Measurements from ENCODE around the gene RPUSD3. TPM values are rescaled to one million over a fixed set of nuclear protein-coding genes. Genes with fewer than 3 reads are reported as not detected.
A peak's percentile ranks its signal among the peaks of the same experiment; 100 is the strongest.

The RPUSD3 gene
- polyA plus RNA-seq, 2 of the 4 experiments (the other 2 are of a cell fraction) = 38.9 to 44.5 TPM

DNA sequence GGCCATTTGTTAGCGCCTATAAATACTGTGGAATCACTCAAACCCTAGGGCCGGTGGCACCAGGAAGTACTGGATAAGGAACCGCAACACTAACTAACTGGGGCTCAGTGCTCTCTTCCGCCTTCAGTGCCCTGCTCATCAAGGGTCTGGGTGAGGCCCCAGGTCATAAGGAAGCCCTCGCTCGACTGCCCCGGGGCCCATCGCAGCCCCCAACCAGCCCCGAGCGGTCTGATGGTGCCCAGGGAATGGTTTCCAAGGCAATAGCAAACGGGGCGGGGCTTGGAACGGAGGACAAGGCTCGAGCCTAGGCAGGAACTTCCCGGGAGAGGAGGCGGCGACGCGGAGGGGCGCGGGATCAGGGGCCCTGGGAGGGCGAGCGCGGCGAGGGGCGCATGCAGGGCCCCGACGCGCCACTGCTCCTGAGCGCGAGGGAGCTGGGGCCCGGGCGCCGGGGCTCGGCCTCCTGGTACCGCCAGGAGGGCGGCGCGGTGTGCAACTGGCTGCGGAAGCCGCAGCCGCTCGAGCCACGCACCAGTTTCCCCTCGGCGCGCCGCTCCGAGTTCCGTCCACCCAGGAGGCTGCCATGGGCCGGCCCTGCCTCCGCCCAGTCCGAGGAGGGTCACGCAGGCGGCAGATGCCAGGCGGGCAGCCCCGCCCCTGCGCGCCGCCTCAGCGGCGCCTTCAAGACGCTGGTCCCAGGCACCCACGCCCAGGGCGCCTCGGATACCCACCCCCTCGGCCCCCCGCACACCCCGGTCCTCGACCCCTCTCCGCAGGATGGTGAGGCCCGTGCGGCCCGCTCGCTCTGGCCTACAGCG, 34.0 kb downstream of the RPUSD3 start, which contains the start of gene TTLL3:
Gene TTLL3 (plus strand): TSS at position 648 of the 818 bp plus-strand sequence. CDS start 400 bp downstream, outside the sequence.
- POLR2A ChIA-PET = interaction anchor here (1.4 to 3.2 kb wide), 2 partner anchors 12 to 17 kb away, joined by 3 to 17 read pairs; partner anchors contain the start of genes ARPC4 and TADA3
- CTCF ChIA-PET = interaction anchor here (1.0 to 2.3 kb wide), 5 partner anchors 9 to 94 kb away, joined by 3 to 9 read pairs (median 4); no protein-coding TSS in a partner anchor
- no peaks in the 10 kb centered on the region for H3K9me3 ChIP-seq
- 3% methylated on average over 23 of the region's 76 CpGs for WGBS (ENCODE audit: missing lambda C conversion rate)
- peaks cover 25% of the 10 kb centered on the region for H3K4me1 ChIP-seq
- H3K4me2 ChIP-seq = peak within 1 kb of the TSS; percentile 99
- peak within 1 kb of the TSS; percentile 75 for H3K4me3 ChIP-seq
- TF ChIP-seq RARB (CRISPR knock-in tag; IDR thresholded peaks at IDR 0.05) (no peak), CHD4 (IDR thresholded peaks at IDR 0.05; ENCODE audit: borderline replicate concordance) (no peak), TP53 (CRISPR knock-in tag; IDR thresholded peaks at IDR 0.05) (0 out of 2 replicates have a peak, but pooled peaks have one; percentile 64), HOXB5 (CRISPR knock-in tag; IDR thresholded peaks at IDR 0.05) (0 out of 2 replicates have a peak, but pooled peaks have one; percentile 18), FOSB (CRISPR knock-in tag; IDR thresholded peaks at IDR 0.05) (peak; percentile 75), BCL3 (IDR thresholded peaks at IDR 0.05) (peak; percentile 39; the same call in 1 of the 3 replicates), POLR2A (IDR thresholded peaks at IDR 0.05; ENCODE audit: low read length) (peak; percentile 48), HES2 (IDR thresholded peaks at IDR 0.05) (no peak), PHF8 (IDR thresholded peaks at IDR 0.05; ENCODE audit: borderline replicate concordance, low read depth) (peak; percentile 76), HOXA7 (CRISPR knock-in tag; IDR thresholded peaks at IDR 0.05) (0 out of 2 replicates have a peak, but pooled peaks have one; percentile 16), MYC (IDR thresholded peaks at IDR 0.05; ENCODE audit: borderline replicate concordance, low read length) (no peak), HDAC2 (IDR thresholded peaks at IDR 0.05) (no peak), POLR2AphosphoS2 (conservative IDR thresholded peaks at IDR 0.05; ENCODE audit: low read length) (peak; percentile 14; the same call in 1 of the 2 replicates), JUN (IDR thresholded peaks at IDR 0.05) (peak; percentile 33 to 82; a peak in 3 of 5 replicates), NPAS2 (CRISPR knock-in tag; IDR thresholded peaks at IDR 0.05; ENCODE audit: borderline replicate concordance) (no peak), KDM1A (IDR thresholded peaks at IDR 0.05; ENCODE audit: low read depth) (no peak)
- TF ChIP-seq, protein P1, sequence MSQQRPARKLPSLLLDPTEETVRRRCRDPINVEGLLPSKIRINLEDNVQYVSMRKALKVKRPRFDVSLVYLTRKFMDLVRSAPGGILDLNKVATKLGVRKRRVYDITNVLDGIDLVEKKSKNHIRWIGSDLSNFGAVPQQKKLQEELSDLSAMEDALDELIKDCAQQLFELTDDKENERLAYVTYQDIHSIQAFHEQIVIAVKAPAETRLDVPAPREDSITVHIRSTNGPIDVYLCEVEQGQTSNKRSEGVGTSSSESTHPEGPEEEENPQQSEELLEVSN (IDR thresholded peaks at IDR 0.05; ENCODE audit: borderline replicate concordance, low read depth) = peak; percentile 31; the same call in 1 of the 2 replicates
- TF ChIP-seq, protein P2, sequence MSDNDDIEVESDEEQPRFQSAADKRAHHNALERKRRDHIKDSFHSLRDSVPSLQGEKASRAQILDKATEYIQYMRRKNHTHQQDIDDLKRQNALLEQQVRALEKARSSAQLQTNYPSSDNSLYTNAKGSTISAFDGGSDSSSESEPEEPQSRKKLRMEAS (IDR thresholded peaks at IDR 0.05) = peak; percentile 45; the same call in 1 of the 2 replicates
- FAIRE-seq = no peak
- DNase-seq (ENCODE audit: low read depth in 1 of 2, low spot score in 1 of 2) = peak; percentile 60 to 73
- ATAC-seq = peak; percentile 70 to 82
- peak within 1 kb of the TSS; percentile 95 to 96 for H3K27ac ChIP-seq

DNA sequence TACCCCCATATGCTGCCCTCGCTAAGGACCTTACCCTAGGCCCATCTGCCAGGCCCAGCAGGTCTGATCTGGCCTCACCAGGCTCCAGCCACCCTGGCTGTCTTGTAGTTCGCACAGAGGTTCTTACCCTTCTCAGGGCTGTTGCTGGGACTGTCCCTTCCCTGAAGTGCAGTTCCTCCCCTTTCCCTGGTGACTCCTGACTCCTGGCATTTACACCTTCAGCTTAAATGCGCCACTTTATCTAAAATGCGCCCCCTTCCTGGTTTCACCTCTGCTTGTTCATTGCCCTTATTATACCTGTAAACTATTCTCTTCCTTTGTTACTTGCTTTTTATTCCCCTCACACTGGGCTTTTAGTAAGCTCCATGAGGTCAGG, 34.6 kb downstream of the RPUSD3 start:
- CTCF ChIA-PET = interaction anchor here (1.0 to 2.3 kb wide), 5 partner anchors 9 to 93 kb away, joined by 3 to 9 read pairs (median 4); no protein-coding TSS in a partner anchor
- H3K4me2 ChIP-seq = peak overlapping the region; percentile 99
- WGBS (ENCODE audit: missing lambda C conversion rate) = 88% methylated on average over 4 of the region's 4 CpGs
- H3K4me1 ChIP-seq = peaks cover 25% of the 10 kb centered on the region
- no peaks in the 10 kb centered on the region for H3K9me3 ChIP-seq
- FAIRE-seq (no peak), ATAC-seq (peak; percentile 25 to 27; a peak in 5 of 6 replicates), DNase-seq (ENCODE audit: low read depth in 1 of 2, low spot score in 1 of 2) (peak in 1 of 2 experiments; percentile 42)
- H3K4me3 ChIP-seq = peak overlapping the region; percentile 75
- TF ChIP-seq MYC (IDR thresholded peaks at IDR 0.05; ENCODE audit: borderline replicate concordance, low read length) = no peak
- H3K27ac ChIP-seq = peak overlapping the region; percentile 95 to 96
- POLR2A ChIA-PET = interaction anchor here (1.4 to 3.2 kb wide), 2 partner anchors 12 to 16 kb away, joined by 3 to 17 read pairs; partner anchors contain the start of genes ARPC4 and TADA3
